Ovary (tissue), 3 donors: Measurements from ENCODE around the gene EOLA2.
"Not testable (repeated sequence)": the region's sequence is repeated elsewhere in the genome, so short reads cannot be mapped to it uniquely, and the experiment has no call there.

Experiments used
- CTCF ChIP-seq, 3 donors: fragments of 450-650 bp in 2 of 3; fragments of 200-600 bp in 1 of 3; IDR thresholded peaks; one replicate each; pipeline versions ENCODE4 v1.5.1 to v1.8.0; 2016 to 2022; ENCODE audit warnings: antibody characterized with exemption in 3 of 3, mild to moderate bottlenecking in 1 of 3
- EP300 ChIP-seq: sonication (generic); formaldehyde crosslinking; IDR thresholded peaks from one replicate; pipeline ENCODE4 v1.6.1; 2017; ENCODE audit warnings: antibody characterized with exemption
- POLR2A ChIP-seq: fragments of 450-650 bp; IDR thresholded peaks from one replicate; pipeline ENCODE4 v1.6.1; 2017; ENCODE audit warnings: antibody characterized with exemption, mild to moderate bottlenecking, moderate library complexity
- donor health status: DM: no; HTN: no; CAD: no.

- not testable (repeated sequence) for TF ChIP-seq CTCF (IDR thresholded peaks at IDR 0.05); POLR2A; EP300
Measured at GRCh38 chrX:149946932-149947331, 8.6 kb upstream of the EOLA2 start.
